ENCODE results near the gene GALNT17.

The GALNT17 gene

DNA sequence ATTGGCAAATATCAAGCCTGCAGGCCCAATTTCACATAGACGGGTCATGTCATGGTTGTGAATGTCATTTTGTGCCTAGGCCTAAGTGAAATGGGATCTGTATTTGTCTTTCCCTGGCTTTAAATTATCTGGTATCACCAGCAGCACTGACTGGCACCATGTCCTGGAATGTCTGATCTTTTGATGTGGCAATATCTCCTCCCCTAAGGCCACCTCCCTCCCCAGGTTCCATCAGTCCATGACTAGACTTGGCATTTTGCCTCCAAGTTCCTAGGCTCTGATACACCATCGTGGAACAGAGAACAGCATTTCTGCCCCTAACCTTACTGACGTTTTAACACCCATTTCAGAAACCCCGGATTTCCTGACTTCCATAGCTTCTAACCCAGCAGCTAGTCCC is 513.9 kb downstream of the GALNT17 start:
- no peak for DNase-seq

- DNase-seq = no peak
Measured at GRCh38 chr7:71649812-71650211, 517.9 kb downstream of the GALNT17 start.

- DNase-seq = no peak
Measured at GRCh38 chr7:71650653-71651337, 518.9 kb downstream of the GALNT17 start.

GRCh38 chr7:71652510-71652909 is 520.6 kb downstream of the GALNT17 start:
- DNase-seq = no peak

DNA sequence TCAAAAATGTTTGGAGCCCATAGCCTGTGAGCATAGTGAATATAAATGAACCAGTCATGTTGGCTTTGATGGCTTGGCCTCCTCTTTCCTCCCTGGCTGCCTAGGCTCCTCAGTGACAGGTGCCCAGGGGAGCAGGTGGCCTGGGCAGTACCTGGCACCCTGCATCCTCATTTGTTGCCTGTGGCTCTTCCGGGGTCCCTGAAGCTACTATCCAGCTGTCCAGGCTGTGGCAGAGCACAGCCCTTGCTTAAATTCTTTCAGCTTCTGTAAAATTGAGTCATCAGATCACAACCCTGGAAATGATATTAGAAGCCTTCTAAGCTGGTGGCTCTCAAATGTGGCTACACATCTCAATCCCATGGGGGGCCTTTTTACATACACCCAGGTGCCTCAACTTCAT is 525.4 kb downstream of the GALNT17 start:
- DNase-seq = no peak

GRCh38 chr7:71659622-71660021 is 527.7 kb downstream of the GALNT17 start:
- no peak for DNase-seq

DNA sequence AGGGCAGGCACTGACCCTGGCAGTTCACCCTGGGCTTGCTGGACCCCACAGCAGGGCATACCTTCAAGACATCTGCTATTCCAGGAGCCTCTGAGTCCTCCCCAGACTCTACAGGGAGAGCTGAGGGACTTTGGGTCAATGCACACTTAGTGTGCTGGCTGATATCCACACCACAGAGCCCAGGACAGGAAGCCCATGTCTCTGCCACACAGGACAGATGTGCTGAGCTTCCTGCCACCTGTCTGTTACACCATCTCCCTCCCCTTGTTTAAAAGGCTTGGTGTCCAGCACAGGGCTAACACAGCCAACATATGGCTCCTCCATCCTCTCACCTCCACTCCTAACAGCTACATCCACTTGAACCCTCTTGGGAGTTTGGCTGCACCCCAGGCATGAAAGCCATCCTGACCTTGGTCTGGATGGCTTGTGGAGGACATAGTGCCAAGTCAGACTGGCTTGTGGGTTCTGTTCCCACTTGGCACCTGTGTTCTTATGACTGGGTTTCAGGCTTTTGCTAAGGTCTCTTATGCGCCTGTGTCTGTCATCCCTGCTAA is 529.8 kb downstream of the GALNT17 start:
- DNase-seq = no peak

- no peak for DNase-seq
Measured at GRCh38 chr7:71665716-71666115, 533.8 kb downstream of the GALNT17 start.

DNA sequence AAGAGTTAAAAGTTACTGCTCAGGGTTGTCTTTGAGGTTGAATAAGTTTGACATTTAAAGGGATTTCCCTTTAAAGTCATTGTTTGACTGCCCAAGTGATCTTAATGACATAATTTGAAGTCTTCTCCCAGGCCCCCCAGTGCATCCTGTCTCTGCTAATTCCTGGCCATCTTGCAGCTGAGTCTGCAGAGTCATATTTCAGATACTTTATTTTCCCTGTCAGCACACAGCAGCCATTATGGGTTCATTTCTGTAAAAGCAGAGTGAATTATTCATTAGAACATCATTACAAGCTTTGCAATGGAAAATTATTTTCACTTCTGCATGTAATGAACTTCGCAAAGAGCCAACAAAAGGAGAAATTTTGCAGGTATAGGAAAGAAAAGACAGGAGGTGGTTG is 536.6 kb downstream of the GALNT17 start:
- no peak for DNase-seq

GRCh38 chr7:71679480-71679879 is 547.5 kb downstream of the GALNT17 start:
- DNase-seq = no peak

DNA sequence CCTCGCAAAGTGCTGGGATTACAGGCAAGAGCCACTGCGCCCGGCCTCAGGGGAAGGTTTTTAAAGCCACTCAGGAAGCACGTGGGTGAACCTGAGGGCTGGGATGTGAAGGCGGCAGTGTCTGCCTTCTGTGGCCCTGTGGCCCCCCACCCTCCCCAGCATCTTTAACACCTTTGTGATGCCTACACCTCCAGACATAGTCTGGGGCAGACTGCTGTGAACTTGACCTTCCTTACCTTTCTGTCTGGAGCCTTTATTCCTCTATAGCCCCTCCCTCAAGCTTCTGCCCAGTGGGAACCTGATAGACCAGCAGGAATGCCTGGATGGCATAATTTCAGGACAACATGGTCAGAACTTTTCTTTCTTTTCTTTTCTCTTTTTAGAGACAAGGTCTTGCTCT is 550.2 kb downstream of the GALNT17 start:
- no peak for DNase-seq

DNA sequence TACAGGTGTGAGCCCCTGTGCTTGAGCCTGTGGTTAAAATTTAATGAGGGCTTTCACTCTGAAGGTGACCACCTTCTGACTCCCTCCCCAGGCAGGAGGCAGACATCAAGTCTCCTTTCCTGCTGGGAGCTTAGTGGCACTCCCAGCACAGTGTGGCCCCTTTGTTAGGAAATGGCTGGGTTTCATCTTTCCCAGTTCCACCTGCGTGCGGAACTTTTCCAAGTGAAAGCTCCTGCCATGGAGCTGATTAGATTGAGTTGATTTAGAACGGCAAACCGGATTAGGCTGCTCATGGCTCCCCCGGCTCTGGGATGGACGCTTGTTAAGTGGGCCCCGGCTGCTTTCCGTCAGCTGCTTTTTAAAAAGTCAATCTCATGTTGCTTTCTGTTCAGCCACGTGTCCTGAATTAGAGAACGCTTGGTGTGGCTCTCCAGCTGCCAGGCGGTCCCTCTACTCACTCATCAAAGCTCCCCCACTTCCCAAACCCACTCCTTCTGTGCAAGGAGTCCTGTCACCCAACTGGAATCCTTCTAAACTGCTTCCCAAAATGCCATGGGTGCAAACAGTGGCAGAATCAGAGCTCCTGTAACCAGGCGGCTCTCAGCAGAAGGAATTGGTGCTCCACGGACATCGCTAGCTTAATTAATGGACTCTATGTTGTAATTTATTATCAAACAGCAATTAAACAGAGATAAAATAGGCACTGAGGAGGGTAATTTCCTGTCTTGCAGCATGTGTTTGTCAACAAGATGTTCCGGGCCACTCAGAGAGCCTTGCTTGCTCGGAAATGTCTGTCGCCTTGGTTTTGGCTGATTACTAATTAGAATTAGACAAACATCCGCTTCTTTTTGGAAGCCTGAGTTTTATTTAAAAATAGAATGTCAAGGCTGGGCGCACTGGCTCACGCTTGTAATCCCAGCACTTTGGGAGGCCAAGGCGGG is 551.2 kb downstream of the GALNT17 start:
- DNase-seq = no peak

DNA sequence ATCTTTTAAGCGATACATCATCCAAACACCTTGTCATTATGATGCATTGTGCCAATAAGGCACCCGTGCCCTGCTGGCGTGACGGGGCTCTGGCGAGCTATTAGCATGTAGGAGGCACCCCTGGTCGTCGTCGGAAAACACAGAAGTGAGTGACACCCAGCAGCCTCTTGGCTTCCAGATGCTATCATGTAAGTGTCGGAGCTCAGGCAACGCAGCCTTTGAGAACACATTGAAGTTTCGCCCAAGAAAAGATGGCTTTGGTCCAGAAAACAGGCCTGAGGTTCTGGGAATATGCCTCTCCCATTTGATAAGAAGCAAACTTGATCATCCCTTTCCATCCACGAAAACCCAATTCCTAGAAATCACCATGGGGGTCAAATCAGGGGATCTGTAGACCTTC is 555.3 kb downstream of the GALNT17 start:
- no peak for DNase-seq

DNA sequence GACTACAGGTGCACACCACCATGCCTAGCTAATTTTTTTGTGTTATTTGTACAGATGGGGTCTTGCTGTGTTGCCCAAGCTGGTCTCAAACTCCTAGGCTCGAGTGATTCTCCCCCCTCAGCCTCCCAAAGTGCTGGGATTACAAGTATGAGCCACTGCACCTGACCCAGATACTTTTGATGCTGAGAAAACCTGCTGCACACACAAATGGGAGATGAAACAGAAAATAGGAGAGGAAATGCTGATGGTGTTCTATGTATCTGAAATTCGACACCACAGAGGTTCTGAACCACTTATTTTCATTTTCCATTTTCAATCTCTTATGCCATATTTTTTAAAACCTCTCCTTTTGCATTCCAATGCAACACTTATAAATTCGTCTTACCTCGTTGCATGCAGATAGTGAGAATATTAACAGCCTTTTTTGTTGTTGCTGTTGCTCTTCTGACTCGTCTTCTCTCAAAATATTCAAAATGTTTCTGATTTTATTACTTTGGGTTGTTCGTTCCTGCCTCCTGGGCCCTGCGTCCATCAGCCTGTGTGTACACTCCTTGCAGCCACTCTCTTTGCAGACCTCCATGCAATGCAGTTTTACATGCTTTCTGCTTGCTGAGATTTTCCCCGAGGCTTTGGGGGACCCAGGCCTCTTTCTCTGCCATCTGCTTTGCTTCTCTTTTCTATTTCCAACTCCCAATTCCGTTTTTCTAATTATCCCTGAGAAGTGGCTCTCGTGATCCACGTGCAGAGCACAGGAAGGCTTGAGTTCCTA is 556.1 kb downstream of the GALNT17 start:
- no peak for DNase-seq

DNA sequence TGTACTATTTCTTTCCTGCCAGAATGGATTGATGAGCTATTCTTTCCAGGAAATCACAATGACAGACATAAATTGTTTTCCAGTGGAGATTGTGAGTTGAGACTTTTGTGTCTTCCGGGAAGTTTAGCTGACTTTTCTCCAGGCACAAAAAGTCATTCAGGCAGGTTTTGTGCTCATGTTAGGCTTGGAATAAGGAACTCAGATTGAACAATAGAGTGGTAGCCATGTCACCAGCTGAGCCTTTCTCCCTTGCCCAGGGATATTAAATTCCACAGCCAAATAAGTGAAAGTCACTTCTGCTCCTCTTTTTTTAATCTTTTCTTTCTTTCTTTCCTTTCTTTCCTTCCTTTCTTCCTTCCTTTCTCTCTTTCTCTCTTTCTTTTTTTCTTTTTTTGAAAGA is 559.6 kb downstream of the GALNT17 start:
- DNase-seq = no peak

DNA sequence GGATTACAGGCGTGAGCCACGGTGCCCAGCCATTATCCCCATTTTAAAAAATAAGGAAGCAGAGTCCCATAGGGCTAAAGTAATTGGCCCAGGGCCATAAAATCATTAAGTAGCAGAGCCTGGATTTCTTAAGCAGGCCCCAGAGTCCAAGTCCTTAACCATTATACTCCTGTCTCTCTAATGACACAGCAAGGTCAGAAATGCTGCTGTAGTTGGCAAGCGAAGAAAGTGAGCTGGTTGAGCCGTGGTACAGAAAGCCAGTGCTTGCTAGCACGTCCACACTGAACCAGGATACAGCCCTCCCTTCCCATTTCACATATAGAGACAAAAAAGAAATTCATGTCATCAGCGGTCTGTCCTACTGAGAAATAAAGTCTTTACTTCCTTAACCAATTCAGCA is 562.7 kb downstream of the GALNT17 start:
- DNase-seq = no peak

GRCh38 chr7:71695186-71695585 is 563.2 kb downstream of the GALNT17 start:
- no peak for DNase-seq

DNA sequence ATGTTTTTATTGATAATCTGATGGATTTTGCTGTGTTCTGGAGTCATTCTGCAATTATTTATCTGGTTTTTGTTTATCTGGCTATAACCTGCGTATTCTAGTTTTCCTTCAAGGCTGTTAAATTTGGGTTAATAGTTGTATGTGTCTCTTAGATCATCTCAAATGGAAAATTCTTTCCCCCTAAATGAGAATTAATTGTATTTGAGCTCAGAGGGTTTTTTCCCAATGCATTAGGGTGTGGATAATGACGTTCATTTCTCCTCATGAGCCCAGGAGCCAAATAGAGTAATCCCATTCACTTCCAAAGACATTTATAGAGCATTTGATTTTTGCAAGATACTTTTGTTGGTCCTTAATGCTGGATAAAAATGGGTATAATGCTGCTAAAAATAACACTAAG is 564.6 kb downstream of the GALNT17 start:
- DNase-seq = no peak

GRCh38 chr7:71697400-71697799 is 565.5 kb downstream of the GALNT17 start:
- DNase-seq = no peak

DNA sequence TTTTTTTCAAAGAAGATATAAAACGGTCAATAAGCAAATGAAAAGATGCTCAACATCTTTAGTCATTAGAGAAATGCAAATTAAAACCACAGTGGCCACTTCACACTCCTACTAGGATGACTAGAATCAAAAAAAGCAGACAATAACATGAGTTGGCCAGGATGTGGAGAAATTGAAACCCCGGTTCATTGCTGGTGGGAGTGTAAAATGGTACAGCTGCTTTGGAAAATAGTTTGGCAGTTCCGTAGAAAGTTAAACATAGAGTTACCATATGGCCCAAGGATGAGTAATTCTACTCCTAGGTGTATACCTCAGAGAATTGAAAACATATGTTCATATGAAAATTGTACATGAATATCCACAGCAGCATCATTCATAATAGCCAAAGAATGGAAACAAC is 573.3 kb downstream of the GALNT17 start:
- DNase-seq = no peak

DNA sequence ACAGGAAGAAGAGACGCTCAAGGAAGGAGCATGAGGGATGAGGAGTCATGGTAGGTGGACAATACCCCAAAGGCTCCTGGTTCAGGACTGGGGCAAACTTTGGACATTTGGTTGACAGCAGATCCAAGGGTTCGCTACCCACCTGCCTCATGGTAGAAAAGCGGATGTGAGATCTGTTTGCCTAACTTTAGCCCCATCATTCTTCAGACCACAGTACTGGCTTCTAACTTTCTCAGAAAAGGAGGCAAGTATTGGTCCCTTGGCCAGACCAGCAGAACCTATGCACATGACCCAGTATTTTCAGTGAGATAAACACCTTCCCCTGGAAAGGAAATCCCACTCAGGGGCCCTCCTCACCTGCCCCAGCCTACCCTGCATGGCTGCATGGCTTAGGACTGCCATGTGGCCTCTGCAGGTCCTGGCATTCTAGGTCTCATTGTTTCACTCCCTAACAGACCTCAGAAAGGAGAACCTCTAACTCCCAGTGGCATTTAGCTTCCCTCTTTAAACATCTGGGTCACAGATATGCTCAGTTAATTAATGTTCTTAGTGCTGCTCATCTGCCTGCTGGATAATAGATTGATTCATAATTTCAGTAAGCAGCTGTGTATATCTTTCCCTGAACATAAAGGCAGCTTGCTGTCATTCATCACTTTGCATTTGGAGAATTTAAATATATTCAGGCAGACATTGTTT is 574.1 kb downstream of the GALNT17 start:
- DNase-seq = no peak

- no peak for DNase-seq
Measured at GRCh38 chr7:71706597-71706975, 574.6 kb downstream of the GALNT17 start.

- DNase-seq = no peak
Measured at GRCh38 chr7:71707041-71707440, 575.1 kb downstream of the GALNT17 start.
